Measurements from ENCODE around the gene CMPK1.

DNA sequence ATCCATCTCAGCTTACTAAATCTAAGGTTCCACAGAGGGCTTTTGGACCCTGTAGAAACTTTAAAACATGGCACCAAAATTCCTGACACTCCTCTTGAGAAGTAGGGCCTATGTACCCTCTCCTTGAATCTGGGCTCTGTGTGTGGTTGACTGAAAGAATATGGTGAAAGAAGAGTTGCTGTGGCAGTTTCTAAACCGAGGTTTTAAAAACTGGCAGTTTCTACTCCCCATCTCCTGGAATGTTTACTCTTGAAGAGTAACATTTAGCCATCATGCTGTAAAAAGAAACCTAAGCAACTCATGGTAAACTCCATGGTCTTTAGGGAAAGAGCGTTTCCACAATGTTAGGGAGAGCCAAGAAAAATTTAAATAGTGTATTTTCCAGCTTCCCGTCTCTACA lies 4.6 kb upstream of the CMPK1 start:
- TF ChIP-seq, protein P1, sequence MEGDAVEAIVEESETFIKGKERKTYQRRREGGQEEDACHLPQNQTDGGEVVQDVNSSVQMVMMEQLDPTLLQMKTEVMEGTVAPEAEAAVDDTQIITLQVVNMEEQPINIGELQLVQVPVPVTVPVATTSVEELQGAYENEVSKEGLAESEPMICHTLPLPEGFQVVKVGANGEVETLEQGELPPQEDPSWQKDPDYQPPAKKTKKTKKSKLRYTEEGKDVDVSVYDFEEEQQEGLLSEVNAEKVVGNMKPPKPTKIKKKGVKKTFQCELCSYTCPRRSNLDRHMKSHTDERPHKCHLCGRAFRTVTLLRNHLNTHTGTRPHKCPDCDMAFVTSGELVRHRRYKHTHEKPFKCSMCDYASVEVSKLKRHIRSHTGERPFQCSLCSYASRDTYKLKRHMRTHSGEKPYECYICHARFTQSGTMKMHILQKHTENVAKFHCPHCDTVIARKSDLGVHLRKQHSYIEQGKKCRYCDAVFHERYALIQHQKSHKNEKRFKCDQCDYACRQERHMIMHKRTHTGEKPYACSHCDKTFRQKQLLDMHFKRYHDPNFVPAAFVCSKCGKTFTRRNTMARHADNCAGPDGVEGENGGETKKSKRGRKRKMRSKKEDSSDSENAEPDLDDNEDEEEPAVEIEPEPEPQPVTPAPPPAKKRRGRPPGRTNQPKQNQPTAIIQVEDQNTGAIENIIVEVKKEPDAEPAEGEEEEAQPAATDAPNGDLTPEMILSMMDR (IDR thresholded peaks at IDR 0.05): no peak
- TF ChIP-seq, protein P2, sequence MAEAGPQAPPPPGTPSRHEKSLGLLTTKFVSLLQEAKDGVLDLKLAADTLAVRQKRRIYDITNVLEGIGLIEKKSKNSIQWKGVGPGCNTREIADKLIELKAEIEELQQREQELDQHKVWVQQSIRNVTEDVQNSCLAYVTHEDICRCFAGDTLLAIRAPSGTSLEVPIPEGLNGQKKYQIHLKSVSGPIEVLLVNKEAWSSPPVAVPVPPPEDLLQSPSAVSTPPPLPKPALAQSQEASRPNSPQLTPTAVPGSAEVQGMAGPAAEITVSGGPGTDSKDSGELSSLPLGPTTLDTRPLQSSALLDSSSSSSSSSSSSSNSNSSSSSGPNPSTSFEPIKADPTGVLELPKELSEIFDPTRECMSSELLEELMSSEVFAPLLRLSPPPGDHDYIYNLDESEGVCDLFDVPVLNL (CRISPR knock-in tag; IDR thresholded peaks at IDR 0.05; ENCODE audit: borderline replicate concordance, low read depth): no peak

Data from WTC11 (cell line).